Nephron progenitor cell (in vitro differentiated cells): Measurements from ENCODE around the gene CHMP6.

Experiments
- DNase-seq: peaks from one replicate; pipeline ENCODE4 v3.0.0; 2021
- H3K27ac Mint-ChIP-seq: 2 replicates; pipeline ENCODE4 v1.8.0; 2021; ENCODE audit warnings: mild to moderate bottlenecking, moderate library complexity, mixed read lengths
- H3K27me3 Mint-ChIP-seq: 2 replicates; pipeline ENCODE4 v1.8.0; 2021; ENCODE audit warnings: mild to moderate bottlenecking, low read depth, mixed read lengths; ENCODE audit not compliant: poor library complexity
- H3K36me3 Mint-ChIP-seq: 2 replicates; pipeline ENCODE4 v1.8.0; 2021; ENCODE audit warnings: low read depth, mixed read lengths
- H3K4me1 Mint-ChIP-seq: 2 replicates; pipeline ENCODE4 v1.8.0; 2021; ENCODE audit warnings: mixed read lengths
- H3K4me3 Mint-ChIP-seq: 2 replicates; pipeline ENCODE4 v1.8.0; 2021; ENCODE audit warnings: mild to moderate bottlenecking, moderate library complexity, mixed read lengths
- H3K9me3 Mint-ChIP-seq: 2 replicates; pipeline ENCODE4 v1.8.0; 2021; ENCODE audit warnings: mild to moderate bottlenecking, moderate library complexity, mixed read lengths
- TF ChIP-seq, protein P1 (sequence below): fragments of 200-600 bp; sonication (generic); IDR thresholded peaks from 2 replicates; pipeline ENCODE4 v1.5.0; 2021; ENCODE audit warnings: antibody characterized with exemption

CHMP6 gene

DNA sequence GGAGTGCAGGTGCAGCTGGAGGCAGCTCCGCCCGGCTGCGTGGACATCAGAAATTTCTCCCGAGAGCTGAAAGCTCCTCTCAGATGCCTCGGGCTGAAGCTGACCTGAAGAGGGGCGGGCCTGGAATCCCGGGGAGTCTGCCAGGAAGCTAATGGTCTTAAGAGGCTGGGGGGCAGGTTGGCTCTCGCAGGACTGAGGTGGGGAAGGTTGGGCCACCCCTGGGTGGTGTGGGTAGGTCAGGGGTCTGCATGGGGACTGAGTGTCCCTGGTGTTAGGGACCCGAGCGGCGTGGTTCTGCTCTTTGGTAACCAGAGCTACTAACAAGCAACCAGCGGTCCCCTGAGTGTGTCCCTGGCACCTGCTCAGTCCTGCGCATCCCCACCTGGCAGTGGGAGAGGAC, 3.5 kb downstream of the CHMP6 start:
- Mint-ChIP-seq H3K4me1 (peaks cover 8% of the 10 kb centered on the region), H3K36me3 (peaks cover 4% of the 10 kb centered on the region), H3K27me3 (peaks cover 15% of the 10 kb centered on the region), H3K9me3 (no peaks in the 10 kb centered on the region), H3K4me3 (no peak overlapping the region), H3K27ac (no peak overlapping the region)
- TF ChIP-seq, protein P1, sequence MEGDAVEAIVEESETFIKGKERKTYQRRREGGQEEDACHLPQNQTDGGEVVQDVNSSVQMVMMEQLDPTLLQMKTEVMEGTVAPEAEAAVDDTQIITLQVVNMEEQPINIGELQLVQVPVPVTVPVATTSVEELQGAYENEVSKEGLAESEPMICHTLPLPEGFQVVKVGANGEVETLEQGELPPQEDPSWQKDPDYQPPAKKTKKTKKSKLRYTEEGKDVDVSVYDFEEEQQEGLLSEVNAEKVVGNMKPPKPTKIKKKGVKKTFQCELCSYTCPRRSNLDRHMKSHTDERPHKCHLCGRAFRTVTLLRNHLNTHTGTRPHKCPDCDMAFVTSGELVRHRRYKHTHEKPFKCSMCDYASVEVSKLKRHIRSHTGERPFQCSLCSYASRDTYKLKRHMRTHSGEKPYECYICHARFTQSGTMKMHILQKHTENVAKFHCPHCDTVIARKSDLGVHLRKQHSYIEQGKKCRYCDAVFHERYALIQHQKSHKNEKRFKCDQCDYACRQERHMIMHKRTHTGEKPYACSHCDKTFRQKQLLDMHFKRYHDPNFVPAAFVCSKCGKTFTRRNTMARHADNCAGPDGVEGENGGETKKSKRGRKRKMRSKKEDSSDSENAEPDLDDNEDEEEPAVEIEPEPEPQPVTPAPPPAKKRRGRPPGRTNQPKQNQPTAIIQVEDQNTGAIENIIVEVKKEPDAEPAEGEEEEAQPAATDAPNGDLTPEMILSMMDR = no peak
- DNase-seq = no peak

DNA sequence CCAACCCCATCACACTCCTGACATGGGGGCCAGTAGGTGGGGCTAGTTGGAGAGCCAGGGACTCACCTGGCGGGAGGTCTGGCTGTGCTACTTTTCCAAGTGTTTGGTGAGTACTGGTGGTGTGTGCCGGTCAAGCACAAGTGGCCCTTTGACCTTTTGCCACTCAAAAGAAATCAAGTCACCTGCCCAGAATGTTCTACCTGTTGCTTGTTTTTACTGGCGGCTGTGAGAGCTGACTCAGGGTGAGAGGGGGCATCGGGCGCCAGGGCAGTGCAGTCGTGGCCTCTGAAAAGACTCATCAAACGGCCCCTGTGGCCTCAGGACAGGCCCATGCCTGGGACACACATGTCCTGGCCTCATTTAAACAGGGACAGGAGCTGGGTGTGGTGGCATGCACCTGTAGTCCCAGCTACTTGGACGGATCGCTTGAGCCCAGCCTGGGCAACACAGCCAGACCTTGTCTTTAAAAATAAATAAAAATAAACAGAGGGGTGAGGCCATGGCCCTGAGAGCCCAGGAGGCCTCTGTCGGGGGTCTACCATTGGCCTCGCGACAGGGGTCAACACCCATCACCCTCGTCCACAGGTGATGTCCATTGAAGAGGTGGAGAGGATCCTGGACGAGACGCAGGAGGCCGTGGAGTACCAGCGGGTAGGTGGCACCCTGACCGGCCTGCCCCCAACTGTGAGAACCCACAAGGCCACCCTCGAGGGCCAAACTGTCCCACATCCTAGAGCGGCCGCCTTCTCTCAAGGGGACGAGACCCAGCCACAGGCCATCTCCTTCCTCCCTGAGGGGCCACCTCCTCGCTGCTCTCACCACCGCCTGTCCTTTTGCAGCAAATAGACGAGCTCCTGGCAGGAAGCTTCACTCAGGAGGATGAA, 5.0 kb downstream of the CHMP6 start:
- peaks cover 14% of the 10 kb centered on the region for H3K4me1 Mint-ChIP-seq
- DNase-seq = no peak

DNA sequence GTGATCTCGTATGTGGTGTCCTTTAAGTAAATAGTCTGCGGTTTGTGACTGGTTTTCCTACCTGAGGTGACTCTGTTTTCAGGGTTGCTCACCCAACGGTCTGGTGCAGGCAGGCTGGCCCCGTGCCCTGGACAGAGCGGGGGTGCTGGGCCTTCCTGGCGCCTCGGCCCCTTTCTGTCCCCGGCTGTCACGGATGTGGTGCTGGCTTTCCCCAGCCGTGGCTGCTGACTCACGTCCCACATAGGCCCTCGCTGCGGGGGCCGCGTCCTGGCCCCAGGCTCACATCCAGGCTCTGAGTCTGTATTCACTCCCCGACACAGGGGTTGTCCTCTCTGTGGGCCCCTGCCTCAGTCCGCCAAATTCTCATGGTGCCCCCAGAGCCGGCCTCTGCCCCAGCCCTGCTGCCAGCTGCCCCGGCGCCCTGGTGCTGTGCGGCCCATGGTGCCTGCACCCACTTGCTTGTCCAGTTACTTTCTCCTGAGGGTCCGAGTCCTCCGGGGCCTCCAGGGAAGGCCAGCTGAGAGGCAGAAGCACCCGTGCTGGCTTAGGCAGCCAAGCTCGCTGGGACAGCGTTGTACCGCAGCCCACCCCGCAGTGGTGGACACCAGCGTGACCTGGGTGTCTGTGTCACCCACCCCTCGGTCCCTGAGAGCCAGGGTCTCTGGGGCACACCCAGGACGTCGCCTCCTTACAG, 5.9 kb downstream of the CHMP6 start:
- Mint-ChIP-seq H3K9me3 (no peaks in the 10 kb centered on the region), H3K4me3 (no peak overlapping the region), H3K27me3 (peaks cover 16% of the 10 kb centered on the region), H3K27ac (no peak overlapping the region), H3K36me3 (peaks cover 4% of the 10 kb centered on the region), H3K4me1 (peaks cover 18% of the 10 kb centered on the region)
- DNase-seq = no peak
- TF ChIP-seq, protein P1 = no peak

More for the DNA sequence above, 5.0 kb downstream of the CHMP6 start:
- H3K4me3 Mint-ChIP-seq = no peak overlapping the region
- TF ChIP-seq, protein P1 = no peak
- H3K36me3 Mint-ChIP-seq = peaks cover 4% of the 10 kb centered on the region
- H3K27me3 Mint-ChIP-seq = peaks cover 9% of the 10 kb centered on the region
- H3K9me3 Mint-ChIP-seq = no peaks in the 10 kb centered on the region
- H3K27ac Mint-ChIP-seq = no peak overlapping the region

DNA sequence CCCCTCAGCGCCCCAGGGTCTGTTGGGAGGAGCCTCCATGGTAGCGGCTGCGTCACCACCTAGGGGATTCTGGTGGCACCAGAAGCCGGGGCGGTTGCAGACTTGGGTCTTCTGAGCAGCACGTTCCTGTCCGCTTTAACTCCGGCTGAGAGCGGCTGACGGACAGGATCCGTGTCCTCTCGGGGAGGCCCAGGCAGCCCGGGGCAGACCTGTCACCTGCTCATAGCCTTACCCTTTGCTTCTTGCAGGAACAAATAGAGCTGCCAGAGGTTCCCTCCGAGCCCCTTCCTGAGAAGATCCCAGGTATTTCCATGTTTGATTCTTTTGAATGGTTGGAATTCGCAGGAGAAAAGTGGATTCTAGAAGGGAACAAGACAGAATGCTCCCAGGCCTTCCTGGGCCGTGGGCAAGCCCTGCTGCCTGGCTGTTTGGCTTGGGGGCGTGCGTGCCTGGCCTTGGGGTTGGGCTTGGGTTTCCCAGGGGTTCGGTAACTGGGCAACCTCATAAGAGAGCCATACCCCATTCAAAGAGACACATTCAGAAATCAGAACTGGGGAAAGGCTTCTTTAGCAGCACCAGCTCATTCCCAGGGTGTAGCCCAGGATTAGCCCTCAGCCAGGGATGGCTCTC, 6.6 kb downstream of the CHMP6 start:
- Mint-ChIP-seq H3K4me3 (no peak overlapping the region), H3K9me3 (no peaks in the 10 kb centered on the region), H3K4me1 (peaks cover 13% of the 10 kb centered on the region), H3K36me3 (peaks cover 4% of the 10 kb centered on the region), H3K27ac (no peak overlapping the region), H3K27me3 (peaks cover 17% of the 10 kb centered on the region)
- DNase-seq = no peak
- TF ChIP-seq, protein P1 = no peak

DNA sequence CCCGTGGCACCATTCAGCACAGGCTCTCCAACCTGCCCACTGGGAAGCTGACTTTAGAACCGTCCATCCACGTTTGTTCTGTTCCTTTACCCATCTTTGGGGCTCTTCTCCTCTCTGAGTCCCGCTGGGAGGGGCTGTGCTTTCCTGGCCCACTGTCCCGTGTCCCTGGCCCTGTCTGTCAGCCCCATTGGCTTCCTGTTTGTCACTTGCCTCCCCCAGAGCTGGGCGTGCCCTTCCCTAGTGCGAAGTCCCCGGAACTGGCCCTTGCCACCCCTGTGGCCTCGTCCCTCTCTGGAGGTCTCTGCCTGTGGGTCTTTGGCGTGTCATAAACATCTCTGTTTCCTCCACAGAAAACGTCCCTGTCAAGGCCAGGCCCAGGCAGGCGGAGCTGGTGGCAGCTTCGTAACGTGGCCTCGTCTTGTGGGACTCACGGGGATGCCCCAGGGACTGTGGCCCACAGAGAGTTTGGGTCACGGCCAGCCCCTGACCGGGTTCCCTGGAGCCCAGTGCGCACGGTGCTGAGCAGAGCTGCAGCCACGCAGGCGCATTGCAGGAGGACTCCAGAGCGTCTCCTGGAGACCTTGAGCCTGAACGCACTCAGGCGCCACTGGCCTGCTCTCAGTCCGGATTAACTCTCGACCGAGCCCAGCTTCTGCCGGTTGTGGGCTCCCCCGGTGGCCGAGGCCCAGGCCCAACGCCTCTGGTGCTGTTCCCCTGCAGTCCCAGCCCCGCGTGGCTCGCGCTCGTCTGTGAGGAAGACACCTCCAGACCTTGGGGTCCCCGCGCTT, 7.3 kb downstream of the CHMP6 start:
- peaks cover 22% of the 10 kb centered on the region for H3K27me3 Mint-ChIP-seq
- peaks cover 18% of the 10 kb centered on the region for H3K4me1 Mint-ChIP-seq
- TF ChIP-seq, protein P1 = no peak
- no peak overlapping the region for H3K27ac Mint-ChIP-seq
- H3K4me3 Mint-ChIP-seq = no peak overlapping the region
- DNase-seq = no peak
- H3K9me3 Mint-ChIP-seq = no peaks in the 10 kb centered on the region
- peaks cover 4% of the 10 kb centered on the region for H3K36me3 Mint-ChIP-seq
